Vagina (tissue), 2 donors: ENCODE data around the gene TANGO2. TPM values are rescaled to one million over a fixed set of nuclear protein-coding genes. Genes with fewer than 3 reads are reported as not detected.

Experiments
- DNase-seq, 2 donors: peaks; one replicate each; pipeline ENCODE4 v3.0.0-alpha.2; 2017; ENCODE audit errors: extremely low spot score in 2 of 2
- H3K27ac ChIP-seq: fragments of 200-600 bp; sonication (generic); one replicate; pipeline ENCODE4 v1.5.1; 2019
- H3K27me3 ChIP-seq: fragments of 200-600 bp; sonication (generic); one replicate; pipeline ENCODE4 v1.5.1; 2019
- H3K36me3 ChIP-seq, 2 donors: fragments of 200-600 bp; sonication (generic); one replicate each; pipeline ENCODE4 v1.5.1; 2017 to 2019
- H3K4me1 ChIP-seq: fragments of 200-600 bp; sonication (generic); one replicate; pipeline ENCODE4 v1.5.1; 2019
- H3K4me3 ChIP-seq, 2 donors: fragments of 200-600 bp; sonication (generic); 1 replicate in 1 of 2; 2 replicates in 1 of 2; pipeline ENCODE4 v1.5.1; 2016 to 2019
- H3K9me3 ChIP-seq: fragments of 200-600 bp; sonication (generic); one replicate; pipeline ENCODE4 v1.5.1; 2019
- CTCF ChIP-seq, 3 experiments: fragments of 450-650 bp in 2 of 3; fragments of 200-600 bp in 1 of 3; sonication (generic) in 1 of 3; IDR thresholded peaks; one replicate each; pipeline ENCODE4 v1.5.1; 2017 to 2019; ENCODE audit warnings: antibody characterized with exemption in 3 of 3, mild to moderate bottlenecking in 2 of 3, moderate library complexity in 2 of 3
- POLR2A ChIP-seq, 2 donors: fragments of 450-650 bp; IDR thresholded peaks; one replicate each; pipeline ENCODE4 v1.6.1; 2017; ENCODE audit warnings: antibody characterized with exemption in 2 of 2, mild to moderate bottlenecking in 2 of 2, moderate library complexity in 2 of 2
- POLR2AphosphoS5 ChIP-seq, 2 donors: sonication (generic); formaldehyde crosslinking; IDR thresholded peaks; one replicate each; pipeline ENCODE4 v1.9.0; 2017; ENCODE audit warnings: antibody characterized with exemption in 2 of 2, mild to moderate bottlenecking in 2 of 2, low read depth in 1 of 2; ENCODE audit not compliant: insufficient read depth in 1 of 2
- intact Hi-C: fragments of 100-400 bp; cut with DNase I; formaldehyde crosslinking; loops from one replicate; pipeline ENCODE4 v1.15.1; 2023
- total RNA-seq: library from RNA; depleted of rRNA; stranded (reverse); fragments of >200 nt; gene quantifications from one replicate; pipeline ENCODE4 v1.2.3, GENCODE V29; 2016

TANGO2 gene
- total RNA-seq, 1 donor from 2014 or later: 21.4 TPM

GRCh38 chr22:20086101-20086599 is 65.2 kb downstream of the TANGO2 start:
- Histone ChIP-seq H3K9me3 (no peaks in the 10 kb centered on the region), H3K4me3 (no peak overlapping the region), H3K27me3 (no peaks in the 10 kb centered on the region), H3K27ac (no peak overlapping the region), H3K36me3 (peaks cover 0 to 55% of the 10 kb centered on the region in 2 donors), H3K4me1 (peaks cover 42% of the 10 kb centered on the region)
- no peak for DNase-seq
- intact Hi-C loops: no loop called here
- TF ChIP-seq CTCF (IDR thresholded peaks at IDR 0.05): no peak

GRCh38 chr22:20086763-20087162 is 65.9 kb downstream of the TANGO2 start:
- Histone ChIP-seq H3K27me3 (no peaks in the 10 kb centered on the region), H3K4me3 (no peak overlapping the region), H3K36me3 (peaks cover 0 to 61% of the 10 kb centered on the region in 2 donors), H3K9me3 (no peaks in the 10 kb centered on the region), H3K4me1 (peaks cover 36% of the 10 kb centered on the region), H3K27ac (no peak overlapping the region)
- intact Hi-C loops: no loop called here
- no peak for TF ChIP-seq POLR2AphosphoS5 (IDR thresholded peaks at IDR 0.05; ENCODE audit: insufficient read depth in 1 of 2, low read depth in 1 of 2)
- TF ChIP-seq POLR2A (IDR thresholded peaks at IDR 0.05): no peak
- no peak for TF ChIP-seq CTCF (IDR thresholded peaks at IDR 0.05)
- DNase-seq: no peak

- Histone ChIP-seq H3K9me3 (no peaks in the 10 kb centered on the region), H3K27me3 (no peaks in the 10 kb centered on the region), H3K27ac (no peak overlapping the region), H3K36me3 (peaks cover 0 to 69% of the 10 kb centered on the region in 2 donors), H3K4me3 (no peak overlapping the region), H3K4me1 (peaks cover 28% of the 10 kb centered on the region)
- TF ChIP-seq POLR2AphosphoS5 (IDR thresholded peaks at IDR 0.05; ENCODE audit: insufficient read depth in 1 of 2, low read depth in 1 of 2) (no peak), CTCF (IDR thresholded peaks at IDR 0.05) (no peak), POLR2A (IDR thresholded peaks at IDR 0.05) (no peak)
- intact Hi-C loops: no loop called here
- DNase-seq: no peak
Observed at GRCh38 chr22:20087319-20088262, 66.7 kb downstream of the TANGO2 start.

DNA sequence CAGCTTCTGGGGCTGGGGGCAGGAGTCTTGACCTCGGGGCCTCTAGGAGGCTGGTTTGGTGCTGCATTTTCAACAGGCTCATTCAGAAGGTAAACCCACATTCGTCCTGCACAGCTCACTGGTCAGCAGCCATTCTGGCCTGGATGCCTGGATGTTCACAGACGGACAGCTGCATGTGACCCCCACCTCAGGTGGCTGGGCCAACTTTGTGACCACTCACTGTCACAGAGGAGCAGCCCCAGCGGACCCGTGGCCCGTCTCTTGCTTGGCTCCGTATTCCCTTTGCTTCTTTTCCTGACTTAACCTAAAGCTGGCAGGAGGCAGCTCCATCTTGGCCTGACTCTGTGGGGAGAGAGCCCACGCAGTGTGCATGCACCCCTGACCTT is 67.3 kb downstream of the TANGO2 start:
- intact Hi-C loops: no loop called here
- Histone ChIP-seq H3K4me1 (peaks cover 21% of the 10 kb centered on the region), H3K36me3 (peaks cover 0 to 76% of the 10 kb centered on the region in 2 donors), H3K9me3 (no peaks in the 10 kb centered on the region), H3K27ac (no peak overlapping the region), H3K27me3 (no peaks in the 10 kb centered on the region), H3K4me3 (no peak overlapping the region)
- no peak for TF ChIP-seq POLR2A (IDR thresholded peaks at IDR 0.05)
- no peak for TF ChIP-seq POLR2AphosphoS5 (IDR thresholded peaks at IDR 0.05; ENCODE audit: insufficient read depth in 1 of 2, low read depth in 1 of 2)
- no peak for TF ChIP-seq CTCF (IDR thresholded peaks at IDR 0.05)
- no peak for DNase-seq
